SK-N-MC (cell line): Measurements from ENCODE around the gene TXNDC16.

Experiments
- EZH2 ChIP-seq: fragments of 200-600 bp; sonication (generic); IDR thresholded peaks from one replicate; pipeline ENCODE4 v1.6.1; 2017; ENCODE audit warnings: antibody characterized with exemption
- FOXP2 ChIP-seq: optimal IDR thresholded peaks from 2 replicates; pipeline ENCODE3; 2011; ENCODE audit warnings: mild to moderate bottlenecking, moderate library complexity; ENCODE audit not compliant: insufficient read depth; ENCODE audit errors: extremely low read length, control extremely low read depth
- POLR2AphosphoS5 ChIP-seq: IDR thresholded peaks from 2 replicates; pipeline ENCODE4 v1.6.1; 2012; ENCODE audit warnings: mild to moderate bottlenecking, low read depth, low read length, borderline replicate concordance

DNA sequence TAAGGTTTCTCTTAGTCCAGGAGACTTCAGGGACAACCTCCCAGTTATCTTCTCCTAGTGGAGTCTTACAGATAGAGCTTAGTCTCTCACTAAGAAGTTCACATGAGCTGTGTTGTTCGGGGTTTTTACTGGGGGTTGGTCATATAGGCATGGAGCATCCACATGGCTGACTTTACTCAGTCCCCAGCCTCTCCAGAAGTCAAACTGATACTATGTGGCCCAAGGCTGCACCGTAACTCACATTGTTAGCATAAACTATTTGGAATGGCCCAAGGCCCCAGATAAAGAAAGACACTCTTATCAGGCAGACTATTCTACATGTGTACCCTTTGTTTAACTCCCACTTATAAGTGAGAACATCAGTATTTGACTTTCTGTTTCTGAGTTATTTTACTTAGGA lies 23.6 kb upstream of the TXNDC16 start:
- TF ChIP-seq EZH2 (no peak), POLR2AphosphoS5 (no peak), FOXP2 (no peak)
